ENCODE results near the gene ATP2A3. TPM values are rescaled to one million over a fixed set of nuclear protein-coding genes. Genes with fewer than 3 reads are reported as not detected.

ATP2A3 gene
- total RNA-seq, 1 experiment from 2014 or later, result 4.5 TPM

- H3K4me3 Mint-ChIP-seq (ENCODE audit: low read depth, unreplicated experiment), result no peak overlapping the region
- TF ChIP-seq CTCF (IDR thresholded peaks at IDR 0.05; ENCODE audit: unreplicated experiment), result no peak
- no peaks in the 10 kb centered on the region for H3K36me3 Mint-ChIP-seq (ENCODE audit: insufficient read depth, unreplicated experiment)
- no peaks in the 10 kb centered on the region for H3K9me3 Mint-ChIP-seq (ENCODE audit: low read depth, unreplicated experiment)
- H3K27ac Mint-ChIP-seq (ENCODE audit: unreplicated experiment), result no peak overlapping the region
- no peaks in the 10 kb centered on the region for H3K4me1 Mint-ChIP-seq (ENCODE audit: low read depth, unreplicated experiment)
- BruUV-seq (replicated peaks), result no TSS peak
- intact Hi-C loops (cut with micrococcal nuclease; ENCODE audit: unreplicated experiment), result no loop called here
- no peak for DNase-seq
- CTCF ChIA-PET, result no interaction called here
- no peaks in the 10 kb centered on the region for H3K27me3 Mint-ChIP-seq (ENCODE audit: unreplicated experiment)
Observed at GRCh38 chr17:3947318-3947810, 16.9 kb downstream of the ATP2A3 start.

GRCh38 chr17:3946711-3947235, 17.5 kb downstream of the ATP2A3 start:
- no peaks in the 10 kb centered on the region for H3K4me1 Mint-ChIP-seq (ENCODE audit: low read depth, unreplicated experiment)
- no peaks in the 10 kb centered on the region for H3K36me3 Mint-ChIP-seq (ENCODE audit: insufficient read depth, unreplicated experiment)
- BruUV-seq (replicated peaks), result no TSS peak
- CTCF ChIA-PET, result interaction anchor here (1.1 kb wide), 1 partner anchor 103 kb away, joined by 3 read pairs; no protein-coding TSS in a partner anchor
- H3K27ac Mint-ChIP-seq (ENCODE audit: unreplicated experiment), result no peak overlapping the region
- intact Hi-C loops (cut with micrococcal nuclease; ENCODE audit: unreplicated experiment), result no loop called here
- no peaks in the 10 kb centered on the region for H3K9me3 Mint-ChIP-seq (ENCODE audit: low read depth, unreplicated experiment)
- no peak for TF ChIP-seq CTCF (IDR thresholded peaks at IDR 0.05; ENCODE audit: unreplicated experiment)
- H3K4me3 Mint-ChIP-seq (ENCODE audit: low read depth, unreplicated experiment), result no peak overlapping the region
- H3K27me3 Mint-ChIP-seq (ENCODE audit: unreplicated experiment), result no peaks in the 10 kb centered on the region
- DNase-seq, result no peak

- TF ChIP-seq CTCF (IDR thresholded peaks at IDR 0.05; ENCODE audit: unreplicated experiment), result no peak
- no peak overlapping the region for H3K4me3 Mint-ChIP-seq (ENCODE audit: low read depth, unreplicated experiment)
- BruUV-seq (replicated peaks), result no TSS peak
- H3K36me3 Mint-ChIP-seq (ENCODE audit: insufficient read depth, unreplicated experiment), result no peaks in the 10 kb centered on the region
- DNase-seq, result no peak
- no peaks in the 10 kb centered on the region for H3K9me3 Mint-ChIP-seq (ENCODE audit: low read depth, unreplicated experiment)
- H3K27me3 Mint-ChIP-seq (ENCODE audit: unreplicated experiment), result no peaks in the 10 kb centered on the region
- H3K27ac Mint-ChIP-seq (ENCODE audit: unreplicated experiment), result no peak overlapping the region
- intact Hi-C loops (cut with micrococcal nuclease; ENCODE audit: unreplicated experiment), result no loop called here
- CTCF ChIA-PET, result no interaction called here
- H3K4me1 Mint-ChIP-seq (ENCODE audit: low read depth, unreplicated experiment), result no peaks in the 10 kb centered on the region
Observed at GRCh38 chr17:3944485-3945388, 19.5 kb downstream of the ATP2A3 start.

GRCh38 chr17:3943240-3943891, 20.9 kb downstream of the ATP2A3 start:
- no peak for DNase-seq
- Mint-ChIP-seq H3K4me1 (ENCODE audit: low read depth, unreplicated experiment) (no peaks in the 10 kb centered on the region), H3K4me3 (ENCODE audit: low read depth, unreplicated experiment) (no peak overlapping the region), H3K27me3 (ENCODE audit: unreplicated experiment) (no peaks in the 10 kb centered on the region), H3K36me3 (ENCODE audit: insufficient read depth, unreplicated experiment) (no peaks in the 10 kb centered on the region), H3K27ac (ENCODE audit: unreplicated experiment) (no peak overlapping the region), H3K9me3 (ENCODE audit: low read depth, unreplicated experiment) (no peaks in the 10 kb centered on the region)
- no TSS peak for BruUV-seq (replicated peaks)
- intact Hi-C loops (cut with micrococcal nuclease; ENCODE audit: unreplicated experiment), result no loop called here
- TF ChIP-seq CTCF (IDR thresholded peaks at IDR 0.05; ENCODE audit: unreplicated experiment), result no peak
- CTCF ChIA-PET, result no interaction called here
